ENCODE measurements around the gene CCDC73.

- no peak for TF ChIP-seq CTCF (IDR thresholded peaks at IDR 0.05 in 4 of 5, conservative IDR thresholded peaks at IDR 0.05 in 1 of 5)
- no peak for TF ChIP-seq POLR2A (IDR thresholded peaks at IDR 0.05)
Observed at GRCh38 chr11:32723332-32723731, 71.1 kb downstream of the CCDC73 start.
